Heart left ventricle (tissue), 13 donors: ENCODE measurements around the gene IRX2.

ENCODE experiments used
- POLR2A ChIP-seq, 2 donors: fragments of 450-650 bp; IDR thresholded peaks; one replicate each; pipeline ENCODE4 v1.6.1; 2017; ENCODE audit warnings: antibody characterized with exemption in 2 of 2, mild to moderate bottlenecking in 2 of 2, moderate library complexity in 2 of 2
- TF ChIP-seq, protein P1 (sequence below), 12 donors: fragments of 200-600 bp; sonication (generic) in 4 of 12; IDR thresholded peaks; one replicate each; pipeline versions ENCODE4 v1.5.0 to v1.8.0; 2018 to 2022; ENCODE audit warnings: antibody characterized with exemption in 12 of 12, mild to moderate bottlenecking in 5 of 12
- donor health status: ischemic (EF 13 %, LVEDD 7.1; RV severe dilation, severe dysfunction).
- donor health status: DM: no; HTN: yes; CAD: no.
- donor health status: DM: no; HTN: no; CAD: no.
- donor health status: ischemic (EF 25% LVEDD 6.9; RV normal size, moderate dysfunction).
- donor health status: ischemic (EF 25% LVEDD 5.7; RV mildly dilated, moderate dysfunction).
- donor health status: ischemic (EF 35%, LVEDD 5.7; RV mildly dilated, moderate dysfunction).
- donor health status: nonischemic (EF 11% LVEDD 7.7; RV severe dilation, severe dysfunction).
- donor health status: DM: yes; HTN: yes; CAD: no.
- donor health status: PGD.
- donor health status: ischemic (EF 29% LVEDD 5.4; RV normal size, mild dysfunction).
- donor health status: nonischemic (EF 23%, LVEDD 6.1; RV moderate dilation, normal function).

GRCh38 chr5:2759696-2760461 lies 8.4 kb upstream of the IRX2 start:
- TF ChIP-seq, protein P1, sequence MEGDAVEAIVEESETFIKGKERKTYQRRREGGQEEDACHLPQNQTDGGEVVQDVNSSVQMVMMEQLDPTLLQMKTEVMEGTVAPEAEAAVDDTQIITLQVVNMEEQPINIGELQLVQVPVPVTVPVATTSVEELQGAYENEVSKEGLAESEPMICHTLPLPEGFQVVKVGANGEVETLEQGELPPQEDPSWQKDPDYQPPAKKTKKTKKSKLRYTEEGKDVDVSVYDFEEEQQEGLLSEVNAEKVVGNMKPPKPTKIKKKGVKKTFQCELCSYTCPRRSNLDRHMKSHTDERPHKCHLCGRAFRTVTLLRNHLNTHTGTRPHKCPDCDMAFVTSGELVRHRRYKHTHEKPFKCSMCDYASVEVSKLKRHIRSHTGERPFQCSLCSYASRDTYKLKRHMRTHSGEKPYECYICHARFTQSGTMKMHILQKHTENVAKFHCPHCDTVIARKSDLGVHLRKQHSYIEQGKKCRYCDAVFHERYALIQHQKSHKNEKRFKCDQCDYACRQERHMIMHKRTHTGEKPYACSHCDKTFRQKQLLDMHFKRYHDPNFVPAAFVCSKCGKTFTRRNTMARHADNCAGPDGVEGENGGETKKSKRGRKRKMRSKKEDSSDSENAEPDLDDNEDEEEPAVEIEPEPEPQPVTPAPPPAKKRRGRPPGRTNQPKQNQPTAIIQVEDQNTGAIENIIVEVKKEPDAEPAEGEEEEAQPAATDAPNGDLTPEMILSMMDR (IDR thresholded peaks at IDR 0.05): no peak
- no peak for TF ChIP-seq POLR2A (IDR thresholded peaks at IDR 0.05)
